ENCODE results near the gene HAP1. TPM values are rescaled to one million over a fixed set of nuclear protein-coding genes. Genes with fewer than 3 reads are reported as not detected.

HAP1 gene
- total RNA-seq, 1 experiment from 2014 or later = 11.6 TPM

DNA sequence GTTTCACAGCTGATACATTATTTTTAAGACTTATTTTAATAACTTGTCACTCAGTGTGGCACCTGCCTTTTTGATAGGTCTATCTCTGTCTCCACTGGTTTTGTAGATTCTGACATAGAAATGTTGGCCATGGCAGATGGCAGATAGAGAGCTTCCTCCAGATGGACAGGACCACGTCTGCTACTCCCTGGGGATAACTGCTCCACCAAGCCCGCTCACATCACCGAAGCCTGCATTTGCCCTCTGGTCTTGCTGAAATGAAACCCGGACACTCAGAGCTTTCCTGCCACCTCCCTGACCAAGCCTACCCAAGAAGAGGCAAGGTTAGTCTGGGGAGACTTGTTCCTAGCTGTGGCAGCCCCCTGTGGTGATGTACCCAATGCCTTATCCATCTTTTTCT is 16.4 kb upstream of the HAP1 start:
- POLR2A ChIA-PET = interaction anchor here (0.7 kb wide), 1 partner anchor 27 kb away, joined by 4 read pairs; no protein-coding TSS in a partner anchor
- in situ Hi-C loops (cut with HindIII; ENCODE audit: low pct_unique_long_range_greater_than_20kb, low sequenced_read_pairs) (no loop called here), intact Hi-C loops (cut with micrococcal nuclease; ENCODE audit: unreplicated experiment) (no loop called here)
- no TSS peak for BruUV-seq (replicated peaks)
- DNase-seq (ENCODE audit: low read depth, low spot score) (no peak), ATAC-seq (no peak)
- Histone ChIP-seq H3K9me3 (ENCODE audit: control insufficient read depth, insufficient read depth, low read depth, low read length) (no peaks in the 10 kb centered on the region), H3K4me3 (ENCODE audit: low read depth in 2 of 2, low read length in 2 of 2) (no peak overlapping the region), H3K27ac (ENCODE audit: low read length) (no peak overlapping the region), H3K27me3 (ENCODE audit: control insufficient read depth, insufficient read depth, low read length) (no peaks in the 10 kb centered on the region), H3K4me1 (ENCODE audit: control insufficient read depth, insufficient read depth, low read length) (no peaks in the 10 kb centered on the region), H3K36me3 (ENCODE audit: control insufficient read depth, insufficient read depth, low read length) (no peaks in the 10 kb centered on the region)
- CTCF ChIA-PET = no interaction called here
- no peak for TF ChIP-seq TCF7L2 (IDR thresholded peaks at IDR 0.05; ENCODE audit: low read depth, low read length)
- no peak for TF ChIP-seq SIN3A (IDR thresholded peaks at IDR 0.05; ENCODE audit: borderline replicate concordance, insufficient read depth, low read depth, low read length)
- no peak; the same call in 1 of the 2 replicates for TF ChIP-seq POLR2AphosphoS5 (IDR thresholded peaks at IDR 0.05; ENCODE audit: low read depth, low read length)
- no peak for TF ChIP-seq REST (IDR thresholded peaks at IDR 0.05; ENCODE audit: insufficient read depth in 1 of 2, low read depth in 2 of 2, low read length in 1 of 2)
- no peak for TF ChIP-seq CTCF (IDR thresholded peaks at IDR 0.05)

DNA sequence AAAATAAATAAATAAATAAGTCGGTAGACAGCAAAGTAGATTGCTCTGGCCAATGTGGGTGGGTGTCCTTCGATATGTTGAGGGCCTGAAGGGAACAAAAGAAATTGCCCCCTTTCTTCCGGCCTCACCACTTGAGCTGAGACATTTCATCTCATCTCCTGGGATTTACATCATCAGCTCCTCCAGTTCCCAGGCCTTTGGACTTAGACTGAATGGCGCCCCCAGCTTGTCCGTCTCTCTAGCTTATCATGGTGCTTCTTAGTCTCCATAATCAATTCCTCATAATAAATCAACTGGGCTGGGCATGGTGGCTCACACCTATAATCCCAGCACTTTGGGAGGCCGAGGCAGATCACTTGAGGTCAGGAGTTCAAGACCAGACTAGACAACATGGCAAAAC is 13.8 kb upstream of the HAP1 start:
- Histone ChIP-seq H3K36me3 (ENCODE audit: control insufficient read depth, insufficient read depth, low read length) (no peaks in the 10 kb centered on the region), H3K9me3 (ENCODE audit: control insufficient read depth, insufficient read depth, low read depth, low read length) (no peaks in the 10 kb centered on the region), H3K27ac (ENCODE audit: low read length) (no peak overlapping the region), H3K4me3 (ENCODE audit: low read depth in 2 of 2, low read length in 2 of 2) (no peak overlapping the region), H3K4me1 (ENCODE audit: control insufficient read depth, insufficient read depth, low read length) (no peaks in the 10 kb centered on the region), H3K27me3 (ENCODE audit: control insufficient read depth, insufficient read depth, low read length) (no peaks in the 10 kb centered on the region)
- no TSS peak for BruUV-seq (replicated peaks)
- TF ChIP-seq SIN3A (IDR thresholded peaks at IDR 0.05; ENCODE audit: borderline replicate concordance, insufficient read depth, low read depth, low read length) (no peak), CTCF (IDR thresholded peaks at IDR 0.05) (no peak), POLR2AphosphoS5 (IDR thresholded peaks at IDR 0.05; ENCODE audit: low read depth, low read length) (no peak), REST (IDR thresholded peaks at IDR 0.05; ENCODE audit: insufficient read depth in 1 of 2, low read depth in 2 of 2, low read length in 1 of 2) (no peak), TCF7L2 (IDR thresholded peaks at IDR 0.05; ENCODE audit: low read depth, low read length) (no peak)
- DNase-seq (ENCODE audit: low read depth, low spot score) = no peak
- in situ Hi-C loops (cut with HindIII; ENCODE audit: low pct_unique_long_range_greater_than_20kb, low sequenced_read_pairs) = no loop called here
- ChIA-PET POLR2A (interaction anchor here (0.7 kb wide), 1 partner anchor 49 kb away, joined by 6 read pairs; no protein-coding TSS in a partner anchor), CTCF (interaction anchor here (0.7 to 1.6 kb wide), 2 partner anchors 44 to 53 kb away, joined by 4 to 14 read pairs; no protein-coding TSS in a partner anchor)
- intact Hi-C loops (cut with micrococcal nuclease; ENCODE audit: unreplicated experiment) = no loop called here
- ATAC-seq = no peak

Data from Panc1 (cell line).